Colon (tissue), 2 donors: ENCODE results near the gene TSPAN6.
A peak's percentile ranks its signal among the peaks of the same experiment; 100 is the strongest.

Source experiments
- FAIRE-seq: peaks from 2 replicates; lab custom pipeline; 2012; peaks lifted over from hg19 to GRCh38; lab: Jason Lieb, UNC
- donor health status: control.
- donor health status: control.

Gene TSPAN6

GRCh38 chrX:100636321-100636991, at the start of gene TSPAN6:
TSS of gene TSPAN6 (minus strand) at chrX:100636806. CDS start at chrX:100636694, 112 bp downstream.
- no peak for FAIRE-seq

GRCh38 chrX:100685997-100686305, 49.3 kb upstream of the TSPAN6 start:
- FAIRE-seq, result no peak

- peak; percentile 95 for FAIRE-seq
Observed at GRCh38 chrX:100685284-100685996, 48.8 kb upstream of the TSPAN6 start.

- no peak for FAIRE-seq
Observed at GRCh38 chrX:100682939-100683338, 46.3 kb upstream of the TSPAN6 start.

GRCh38 chrX:100681599-100681998, 45.0 kb upstream of the TSPAN6 start:
- FAIRE-seq, result no peak

- FAIRE-seq, result no peak
Observed at GRCh38 chrX:100680756-100681155, 44.1 kb upstream of the TSPAN6 start.

- FAIRE-seq, result no peak
Observed at GRCh38 chrX:100677611-100678181, 41.1 kb upstream of the TSPAN6 start.

- FAIRE-seq, result no peak
Observed at GRCh38 chrX:100674705-100675104, 38.1 kb upstream of the TSPAN6 start.

GRCh38 chrX:100673397-100673953, 36.9 kb upstream of the TSPAN6 start:
- no peak for FAIRE-seq

- no peak for FAIRE-seq
Observed at GRCh38 chrX:100672966-100673365, 36.4 kb upstream of the TSPAN6 start.

GRCh38 chrX:100663642-100664041, 27.0 kb upstream of the TSPAN6 start:
- no peak for FAIRE-seq

- FAIRE-seq, result no peak
Observed at GRCh38 chrX:100662796-100663195, 26.2 kb upstream of the TSPAN6 start.

GRCh38 chrX:100662170-100662569, 25.6 kb upstream of the TSPAN6 start:
- no peak for FAIRE-seq

- FAIRE-seq, result peak; percentile 95
Observed at GRCh38 chrX:100659431-100660137, 23.0 kb upstream of the TSPAN6 start.

GRCh38 chrX:100658941-100659381, 22.4 kb upstream of the TSPAN6 start:
- no peak for FAIRE-seq

- no peak for FAIRE-seq
Observed at GRCh38 chrX:100654261-100654660, 17.7 kb upstream of the TSPAN6 start.

GRCh38 chrX:100652266-100652665, 15.7 kb upstream of the TSPAN6 start:
- FAIRE-seq, result no peak

GRCh38 chrX:100650841-100651240, 14.2 kb upstream of the TSPAN6 start:
- no peak for FAIRE-seq

GRCh38 chrX:100649550-100650356, 13.1 kb upstream of the TSPAN6 start:
- FAIRE-seq, result no peak

- no peak for FAIRE-seq
Observed at GRCh38 chrX:100648458-100649417, 12.1 kb upstream of the TSPAN6 start.

- FAIRE-seq, result no peak
Observed at GRCh38 chrX:100647739-100648138, 11.1 kb upstream of the TSPAN6 start.
